Measurements from ENCODE around the gene GRWD1.

GRCh38 chr19:48466561-48467325, 21.0 kb downstream of the GRWD1 start:
- TF ChIP-seq CTCF (IDR thresholded peaks at IDR 0.05) (no peak), EZH2 (IDR thresholded peaks at IDR 0.05; ENCODE audit: borderline replicate concordance, insufficient read depth, low read depth, low read length, poor library complexity, severe bottlenecking) (no peak)

Measured in B cell (primary cell).